IMR-90 (cell line): ENCODE results near the gene COL11A2.

Experiments used
- FOS ChIP-seq: fragments of 150-350 bp; IDR thresholded peaks from 2 replicates; pipeline ENCODE4 v1.6.1; 2016; ENCODE audit warnings: low read depth, low read length
- MXI1 ChIP-seq: IDR thresholded peaks from 2 replicates; pipeline ENCODE4 v1.6.1; 2012; ENCODE audit warnings: low read depth, mild to moderate bottlenecking, low read length, moderate library complexity, borderline replicate concordance
- POLR2A ChIP-seq: IDR thresholded peaks from 2 replicates; pipeline ENCODE4 v1.6.1; 2012; ENCODE audit warnings: mild to moderate bottlenecking, low read depth, low read length
- RAD21 ChIP-seq: IDR thresholded peaks from 2 replicates; pipeline ENCODE4 v1.6.1; 2012; ENCODE audit warnings: low read length, improper control_type of control experiment
- SMC3 ChIP-seq: fragments of 150-350 bp; IDR thresholded peaks from 2 replicates; pipeline ENCODE4 v1.6.1; 2016; ENCODE audit warnings: low read depth, mild to moderate bottlenecking, antibody characterized with exemption, low read length, moderate library complexity
- TF ChIP-seq, protein P1 (sequence below): conservative IDR thresholded peaks from 2 replicates; pipeline ENCODE4 v1.5.1; 2012; ENCODE audit warnings: mild to moderate bottlenecking, low read depth, low read length, improper control_type of control experiment
- TF ChIP-seq, protein P2 (sequence below): fragments of 150-350 bp; IDR thresholded peaks from 2 replicates; pipeline ENCODE4 v1.6.1; 2016; ENCODE audit warnings: low read depth, mild to moderate bottlenecking, low read length, moderate library complexity, borderline replicate concordance
- TF ChIP-seq, protein P3 (sequence below): fragments of 150-350 bp; IDR thresholded peaks from 2 replicates; pipeline ENCODE4 v1.6.1; 2017; ENCODE audit warnings: mild to moderate bottlenecking, antibody characterized with exemption, low read length, low read depth

DNA sequence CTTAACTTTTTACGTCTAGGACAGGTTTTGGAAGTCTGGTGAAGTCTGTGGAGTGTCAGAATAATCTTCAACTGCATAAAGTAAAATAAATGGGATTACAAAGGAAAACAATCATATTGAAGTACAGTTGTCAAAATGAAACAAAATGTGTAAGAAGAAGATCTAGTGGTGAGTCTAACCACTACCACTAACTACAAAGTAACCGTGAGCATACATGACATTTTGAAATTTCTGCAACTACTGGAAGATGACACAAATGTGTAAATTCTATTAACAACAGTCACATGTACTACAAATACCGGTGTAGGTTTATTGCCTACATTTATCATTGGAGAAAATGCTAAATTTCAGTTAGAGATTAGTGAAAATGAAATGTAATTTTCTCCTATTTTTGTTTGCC lies 49.7 kb upstream of the COL11A2 start:
- TF ChIP-seq, protein P1, sequence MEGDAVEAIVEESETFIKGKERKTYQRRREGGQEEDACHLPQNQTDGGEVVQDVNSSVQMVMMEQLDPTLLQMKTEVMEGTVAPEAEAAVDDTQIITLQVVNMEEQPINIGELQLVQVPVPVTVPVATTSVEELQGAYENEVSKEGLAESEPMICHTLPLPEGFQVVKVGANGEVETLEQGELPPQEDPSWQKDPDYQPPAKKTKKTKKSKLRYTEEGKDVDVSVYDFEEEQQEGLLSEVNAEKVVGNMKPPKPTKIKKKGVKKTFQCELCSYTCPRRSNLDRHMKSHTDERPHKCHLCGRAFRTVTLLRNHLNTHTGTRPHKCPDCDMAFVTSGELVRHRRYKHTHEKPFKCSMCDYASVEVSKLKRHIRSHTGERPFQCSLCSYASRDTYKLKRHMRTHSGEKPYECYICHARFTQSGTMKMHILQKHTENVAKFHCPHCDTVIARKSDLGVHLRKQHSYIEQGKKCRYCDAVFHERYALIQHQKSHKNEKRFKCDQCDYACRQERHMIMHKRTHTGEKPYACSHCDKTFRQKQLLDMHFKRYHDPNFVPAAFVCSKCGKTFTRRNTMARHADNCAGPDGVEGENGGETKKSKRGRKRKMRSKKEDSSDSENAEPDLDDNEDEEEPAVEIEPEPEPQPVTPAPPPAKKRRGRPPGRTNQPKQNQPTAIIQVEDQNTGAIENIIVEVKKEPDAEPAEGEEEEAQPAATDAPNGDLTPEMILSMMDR: no peak
- no peak for TF ChIP-seq MXI1
- TF ChIP-seq FOS: no peak
- no peak for TF ChIP-seq RAD21
- TF ChIP-seq, protein P2, sequence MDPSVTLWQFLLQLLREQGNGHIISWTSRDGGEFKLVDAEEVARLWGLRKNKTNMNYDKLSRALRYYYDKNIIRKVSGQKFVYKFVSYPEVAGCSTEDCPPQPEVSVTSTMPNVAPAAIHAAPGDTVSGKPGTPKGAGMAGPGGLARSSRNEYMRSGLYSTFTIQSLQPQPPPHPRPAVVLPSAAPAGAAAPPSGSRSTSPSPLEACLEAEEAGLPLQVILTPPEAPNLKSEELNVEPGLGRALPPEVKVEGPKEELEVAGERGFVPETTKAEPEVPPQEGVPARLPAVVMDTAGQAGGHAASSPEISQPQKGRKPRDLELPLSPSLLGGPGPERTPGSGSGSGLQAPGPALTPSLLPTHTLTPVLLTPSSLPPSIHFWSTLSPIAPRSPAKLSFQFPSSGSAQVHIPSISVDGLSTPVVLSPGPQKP: no peak
- no peak for TF ChIP-seq SMC3
- no peak for TF ChIP-seq POLR2A
- TF ChIP-seq, protein P3, sequence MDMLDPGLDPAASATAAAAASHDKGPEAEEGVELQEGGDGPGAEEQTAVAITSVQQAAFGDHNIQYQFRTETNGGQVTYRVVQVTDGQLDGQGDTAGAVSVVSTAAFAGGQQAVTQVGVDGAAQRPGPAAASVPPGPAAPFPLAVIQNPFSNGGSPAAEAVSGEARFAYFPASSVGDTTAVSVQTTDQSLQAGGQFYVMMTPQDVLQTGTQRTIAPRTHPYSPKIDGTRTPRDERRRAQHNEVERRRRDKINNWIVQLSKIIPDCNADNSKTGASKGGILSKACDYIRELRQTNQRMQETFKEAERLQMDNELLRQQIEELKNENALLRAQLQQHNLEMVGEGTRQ: no peak
